Measurements from ENCODE around the gene THRA. TPM values are rescaled to one million over a fixed set of nuclear protein-coding genes. Genes with fewer than 3 reads are reported as not detected.

THRA gene
- total and polyA plus RNA-seq, 2 donors from 2014 or later = 40.8 to 63.9 TPM

- peaks cover 0 to 10% (median 8%) of the 10 kb centered on the region in 3 donors for H3K4me1 ChIP-seq (ENCODE audit: control insufficient read depth in 2 of 3, insufficient read depth in 2 of 3, low read depth in 1 of 3, low read length in 3 of 3)
- no peak for TF ChIP-seq CTCF (IDR thresholded peaks at IDR 0.05; ENCODE audit: borderline replicate concordance, extremely low read depth, insufficient read depth)
- FAIRE-seq = no peak
- peak overlapping the region; percentile 82 to 95 (median 92) for H3K4me3 ChIP-seq (ENCODE audit: low read length in 3 of 3)
- H3K27me3 ChIP-seq (ENCODE audit: control insufficient read depth, insufficient read depth, low read length) = no peaks in the 10 kb centered on the region
- intact Hi-C loops (cut with DNase I) = no loop called here
- peaks cover 8 to 15% (median 8%) of the 10 kb centered on the region in 3 donors for H3K36me3 ChIP-seq (ENCODE audit: control insufficient read depth in 2 of 3, insufficient read depth in 3 of 3, low read length in 3 of 3)
- H3K9me3 ChIP-seq (ENCODE audit: control insufficient read depth in 2 of 3, insufficient read depth in 1 of 3, low read length in 3 of 3) = no peaks in the 10 kb centered on the region
- peak overlapping the region in 1 of 2 donors; percentile 65 for H3K27ac ChIP-seq (ENCODE audit: low read depth in 2 of 2, low read length in 2 of 2)
- DNase-seq = peak in 1 of 5 donors; percentile 19
- peak overlapping the region; percentile 61 to 94 (median 92) for H3K9ac ChIP-seq (ENCODE audit: low read length in 3 of 3)
These were observed 61.7 kb downstream of the THRA start for GRCh38 chr17:40124279-40125141.

GRCh38 chr17:40129498-40129897 is 66.7 kb downstream of the THRA start:
- TF ChIP-seq CTCF (IDR thresholded peaks at IDR 0.05; ENCODE audit: borderline replicate concordance, extremely low read depth, insufficient read depth) = no peak
- DNase-seq = no peak
- Histone ChIP-seq H3K27ac (ENCODE audit: low read depth in 2 of 2, low read length in 2 of 2) (no peak overlapping the region), H3K9ac (ENCODE audit: low read length in 3 of 3) (no peak overlapping the region), H3K9me3 (ENCODE audit: control insufficient read depth in 2 of 3, insufficient read depth in 1 of 3, low read length in 3 of 3) (no peaks in the 10 kb centered on the region), H3K27me3 (ENCODE audit: control insufficient read depth, insufficient read depth, low read length) (no peaks in the 10 kb centered on the region), H3K36me3 (ENCODE audit: control insufficient read depth in 2 of 3, insufficient read depth in 3 of 3, low read length in 3 of 3) (peaks cover 27 to 40% (median 27%) of the 10 kb centered on the region in 3 donors), H3K4me3 (ENCODE audit: low read length in 3 of 3) (no peak overlapping the region), H3K4me1 (ENCODE audit: control insufficient read depth in 2 of 3, insufficient read depth in 2 of 3, low read depth in 1 of 3, low read length in 3 of 3) (peaks cover 0 to 6% (median 4%) of the 10 kb centered on the region in 3 donors)
- intact Hi-C loops (cut with DNase I) = no loop called here
- FAIRE-seq = no peak

GRCh38 chr17:40130352-40131042 is 67.7 kb downstream of the THRA start:
- Histone ChIP-seq H3K27me3 (ENCODE audit: control insufficient read depth, insufficient read depth, low read length) (no peaks in the 10 kb centered on the region), H3K9ac (ENCODE audit: low read length in 3 of 3) (no peak overlapping the region), H3K9me3 (ENCODE audit: control insufficient read depth in 2 of 3, insufficient read depth in 1 of 3, low read length in 3 of 3) (no peaks in the 10 kb centered on the region), H3K4me1 (ENCODE audit: control insufficient read depth in 2 of 3, insufficient read depth in 2 of 3, low read depth in 1 of 3, low read length in 3 of 3) (peaks cover 0 to 3% (median 0%) of the 10 kb centered on the region in 3 donors), H3K27ac (ENCODE audit: low read depth in 2 of 2, low read length in 2 of 2) (peak overlapping the region in 1 of 2 donors; percentile 13), H3K4me3 (ENCODE audit: low read length in 3 of 3) (no peak overlapping the region), H3K36me3 (ENCODE audit: control insufficient read depth in 2 of 3, insufficient read depth in 3 of 3, low read length in 3 of 3) (peaks cover 32 to 48% (median 34%) of the 10 kb centered on the region in 3 donors)
- no peak for TF ChIP-seq CTCF (IDR thresholded peaks at IDR 0.05; ENCODE audit: borderline replicate concordance, extremely low read depth, insufficient read depth)
- FAIRE-seq (no peak), DNase-seq (peak in 1 of 5 donors; percentile 32)
- intact Hi-C loops (cut with DNase I) = no loop called here

Data from kidney (tissue), 14 donors.